NT2/D1 (cell line): ENCODE data around the gene ADGRE1.

Source experiments
- SUZ12 ChIP-seq: IDR thresholded peaks from 2 replicates; pipeline ENCODE4 v1.6.1; 2011; ENCODE audit not compliant: insufficient read length, insufficient read depth; ENCODE audit errors: extremely low read depth
- YY1 ChIP-seq: IDR thresholded peaks from 2 replicates; pipeline ENCODE4 v1.6.1; 2011; ENCODE audit not compliant: insufficient read length, insufficient read depth
- ZNF274 ChIP-seq: IDR thresholded peaks from 2 replicates; pipeline ENCODE4 v1.6.1; 2011; ENCODE audit warnings: mild to moderate bottlenecking, low read depth, low read length

DNA sequence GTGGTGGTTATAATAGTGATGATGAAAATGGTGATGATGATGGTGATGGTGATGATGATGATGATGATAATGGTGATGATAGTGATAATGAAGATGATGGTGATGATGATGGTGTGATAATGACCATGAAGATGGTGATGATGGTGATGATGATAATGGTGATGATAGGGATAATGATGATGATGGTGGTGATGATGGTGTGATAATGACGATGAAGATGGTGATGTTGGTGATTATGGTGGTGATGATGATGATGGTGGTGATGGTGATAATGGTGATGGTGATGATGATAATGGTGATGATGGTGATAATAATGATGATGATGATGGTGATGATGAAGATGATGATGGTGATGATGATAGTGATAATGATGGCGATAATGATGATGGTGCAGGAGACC is 1.6 kb downstream of the ADGRE1 start:
- TF ChIP-seq SUZ12 (no peak), ZNF274 (no peak), YY1 (no peak)
